Measurements from ENCODE around the gene LRRC8B. TPM values are rescaled to one million over a fixed set of nuclear protein-coding genes. Genes with fewer than 3 reads are reported as not detected.

Gene LRRC8B
- total and polyA plus RNA-seq, 2 of the 13 experiments (the other 11 are each of a cell fraction or from before 2014, with no cell fraction given) = 4.9 to 7.6 TPM

- TF ChIP-seq NFYC (CRISPR knock-in tag; IDR thresholded peaks at IDR 0.05) (peak; percentile 78), PHF21A (CRISPR knock-in tag; IDR thresholded peaks at IDR 0.05) (peak; percentile 36; the same call in 1 of the 2 replicates), E2F1 (CRISPR knock-in tag; IDR thresholded peaks at IDR 0.05) (no peak), ARID4A (CRISPR knock-in tag; IDR thresholded peaks at IDR 0.05; ENCODE audit: borderline replicate concordance) (peak; percentile 75; the same call in 1 of the 2 replicates), SNAPC5 (CRISPR knock-in tag; IDR thresholded peaks at IDR 0.05; ENCODE audit: borderline replicate concordance) (0 out of 2 replicates have a peak, but pooled peaks have one; percentile 68), KDM3A (CRISPR knock-in tag; IDR thresholded peaks at IDR 0.05; ENCODE audit: low read depth) (peak; percentile 38; the same call in 1 of the 2 replicates), ZNF382 (CRISPR knock-in tag; IDR thresholded peaks at IDR 0.05; ENCODE audit: borderline replicate concordance) (no peak), STAT6 (CRISPR knock-in tag; IDR thresholded peaks at IDR 0.05; ENCODE audit: borderline replicate concordance) (no peak), ZFP82 (CRISPR knock-in tag; IDR thresholded peaks at IDR 0.05; ENCODE audit: borderline replicate concordance) (no peak), DMAP1 (CRISPR knock-in tag; IDR thresholded peaks at IDR 0.05) (peak; percentile 92), ZSCAN25 (CRISPR knock-in tag; IDR thresholded peaks at IDR 0.05) (peak; percentile 68; the same call in 1 of the 2 replicates), GLI4 (CRISPR knock-in tag; IDR thresholded peaks at IDR 0.05; ENCODE audit: borderline replicate concordance) (0 out of 2 replicates have a peak, but pooled peaks have one; percentile 5), ZNF788 (CRISPR knock-in tag; IDR thresholded peaks at IDR 0.05; ENCODE audit: borderline replicate concordance) (peak; percentile 62; the same call in 1 of the 2 replicates), ELK4 (CRISPR knock-in tag; IDR thresholded peaks at IDR 0.05; ENCODE audit: borderline replicate concordance) (no peak), HNRNPLL (IDR thresholded peaks at IDR 0.05; ENCODE audit: low read depth, low read length, poor library complexity, severe bottlenecking) (peak; percentile 93)
Observed at GRCh38 chr1:89524369-89525168, at the start of gene LRRC8B (continued).
